ENCODE data around the gene FUOM. TPM values are rescaled to one million over a fixed set of nuclear protein-coding genes. Genes with fewer than 3 reads are reported as not detected.

Gene FUOM
- polyA plus RNA-seq, 1 donor from 2014 or later, result not detected

DNA sequence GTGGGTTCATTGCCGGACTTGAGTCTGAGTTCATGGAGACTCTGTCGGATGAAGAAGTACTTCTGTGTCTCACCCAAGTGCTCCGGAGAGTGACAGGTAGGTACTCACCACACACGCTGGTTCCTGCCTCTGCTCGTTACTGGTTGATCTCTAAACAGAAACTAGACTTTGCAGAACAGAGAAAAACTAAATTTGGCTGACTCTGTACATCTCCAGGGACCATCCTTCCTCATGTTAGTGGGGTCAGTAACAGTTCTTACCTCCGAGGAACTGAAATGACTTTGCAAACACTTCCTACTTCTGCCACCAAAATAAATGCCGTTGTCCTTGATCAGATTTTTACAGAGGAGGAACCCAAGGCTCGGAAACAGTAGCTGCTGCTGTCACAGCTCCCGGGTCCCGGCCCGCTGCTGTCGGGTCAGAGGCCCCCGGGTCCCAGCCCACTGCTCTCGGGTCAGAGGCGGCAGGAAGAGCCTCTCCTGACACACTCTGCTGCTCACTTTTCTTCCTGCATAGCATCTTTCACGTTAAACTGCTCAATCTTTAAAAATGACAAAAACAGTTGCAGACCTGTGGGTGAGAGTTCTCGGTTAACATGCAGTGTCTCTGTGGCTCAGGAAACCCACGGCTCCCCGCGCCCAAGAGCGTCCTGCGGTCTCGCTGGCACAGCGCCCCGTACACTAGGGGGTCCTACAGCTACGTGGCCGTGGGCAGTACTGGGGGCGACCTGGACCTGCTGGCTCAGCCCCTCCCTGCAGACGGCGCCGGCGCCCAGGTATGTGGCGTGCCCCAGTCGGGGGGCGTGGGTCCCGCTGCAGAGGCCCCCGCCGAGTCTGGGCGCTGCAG is 31.4 kb upstream of the FUOM start:
- Histone ChIP-seq H3K36me3 (ENCODE audit: insufficient read depth, low read length) (no peaks in the 10 kb centered on the region), H3K9ac (ENCODE audit: low read length) (no peak overlapping the region), H3K9me3 (ENCODE audit: low read length) (no peaks in the 10 kb centered on the region), H3K9me2 (ENCODE audit: insufficient read depth, low read length) (no peaks in the 10 kb centered on the region), H2AFZ (ENCODE audit: low read depth, low read length) (no peak overlapping the region), H3K4me3 (ENCODE audit: low read length) (no peak overlapping the region), H3K27ac (ENCODE audit: low read length) (no peak overlapping the region), H3K27me3 (ENCODE audit: insufficient read depth, low read depth, low read length) (no peaks in the 10 kb centered on the region), H3F3A (ENCODE audit: insufficient read depth, low read length, poor library complexity, severe bottlenecking) (no peaks in the 10 kb centered on the region), H3K4me2 (ENCODE audit: low read length) (no peak overlapping the region), H4K20me1 (ENCODE audit: insufficient read depth) (no peaks in the 10 kb centered on the region), H3K79me2 (replicated peaks; ENCODE audit: insufficient read depth, low read length) (no peaks in the 10 kb centered on the region)
- TF ChIP-seq POLR2AphosphoS5 (IDR thresholded peaks at IDR 0.05) (no peak), TAF1 (IDR thresholded peaks at IDR 0.05; ENCODE audit: low read depth) (no peak), MXI1 (conservative IDR thresholded peaks at IDR 0.05; ENCODE audit: poor library complexity, severe bottlenecking) (no peak), SMC3 (conservative IDR thresholded peaks at IDR 0.05; ENCODE audit: poor library complexity) (no peak), EZH2 (IDR thresholded peaks at IDR 0.05; ENCODE audit: borderline replicate concordance, insufficient read depth, low read length, poor library complexity, severe bottlenecking) (no peak), RAD21 (conservative IDR thresholded peaks at IDR 0.05) (no peak), EP300 (conservative IDR thresholded peaks at IDR 0.05; ENCODE audit: poor library complexity, severe bottlenecking) (no peak)
- TF ChIP-seq, protein P1, sequence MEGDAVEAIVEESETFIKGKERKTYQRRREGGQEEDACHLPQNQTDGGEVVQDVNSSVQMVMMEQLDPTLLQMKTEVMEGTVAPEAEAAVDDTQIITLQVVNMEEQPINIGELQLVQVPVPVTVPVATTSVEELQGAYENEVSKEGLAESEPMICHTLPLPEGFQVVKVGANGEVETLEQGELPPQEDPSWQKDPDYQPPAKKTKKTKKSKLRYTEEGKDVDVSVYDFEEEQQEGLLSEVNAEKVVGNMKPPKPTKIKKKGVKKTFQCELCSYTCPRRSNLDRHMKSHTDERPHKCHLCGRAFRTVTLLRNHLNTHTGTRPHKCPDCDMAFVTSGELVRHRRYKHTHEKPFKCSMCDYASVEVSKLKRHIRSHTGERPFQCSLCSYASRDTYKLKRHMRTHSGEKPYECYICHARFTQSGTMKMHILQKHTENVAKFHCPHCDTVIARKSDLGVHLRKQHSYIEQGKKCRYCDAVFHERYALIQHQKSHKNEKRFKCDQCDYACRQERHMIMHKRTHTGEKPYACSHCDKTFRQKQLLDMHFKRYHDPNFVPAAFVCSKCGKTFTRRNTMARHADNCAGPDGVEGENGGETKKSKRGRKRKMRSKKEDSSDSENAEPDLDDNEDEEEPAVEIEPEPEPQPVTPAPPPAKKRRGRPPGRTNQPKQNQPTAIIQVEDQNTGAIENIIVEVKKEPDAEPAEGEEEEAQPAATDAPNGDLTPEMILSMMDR (IDR thresholded peaks at IDR 0.05; ENCODE audit: poor library complexity, severe bottlenecking), result no peak
- TF ChIP-seq, protein P2, sequence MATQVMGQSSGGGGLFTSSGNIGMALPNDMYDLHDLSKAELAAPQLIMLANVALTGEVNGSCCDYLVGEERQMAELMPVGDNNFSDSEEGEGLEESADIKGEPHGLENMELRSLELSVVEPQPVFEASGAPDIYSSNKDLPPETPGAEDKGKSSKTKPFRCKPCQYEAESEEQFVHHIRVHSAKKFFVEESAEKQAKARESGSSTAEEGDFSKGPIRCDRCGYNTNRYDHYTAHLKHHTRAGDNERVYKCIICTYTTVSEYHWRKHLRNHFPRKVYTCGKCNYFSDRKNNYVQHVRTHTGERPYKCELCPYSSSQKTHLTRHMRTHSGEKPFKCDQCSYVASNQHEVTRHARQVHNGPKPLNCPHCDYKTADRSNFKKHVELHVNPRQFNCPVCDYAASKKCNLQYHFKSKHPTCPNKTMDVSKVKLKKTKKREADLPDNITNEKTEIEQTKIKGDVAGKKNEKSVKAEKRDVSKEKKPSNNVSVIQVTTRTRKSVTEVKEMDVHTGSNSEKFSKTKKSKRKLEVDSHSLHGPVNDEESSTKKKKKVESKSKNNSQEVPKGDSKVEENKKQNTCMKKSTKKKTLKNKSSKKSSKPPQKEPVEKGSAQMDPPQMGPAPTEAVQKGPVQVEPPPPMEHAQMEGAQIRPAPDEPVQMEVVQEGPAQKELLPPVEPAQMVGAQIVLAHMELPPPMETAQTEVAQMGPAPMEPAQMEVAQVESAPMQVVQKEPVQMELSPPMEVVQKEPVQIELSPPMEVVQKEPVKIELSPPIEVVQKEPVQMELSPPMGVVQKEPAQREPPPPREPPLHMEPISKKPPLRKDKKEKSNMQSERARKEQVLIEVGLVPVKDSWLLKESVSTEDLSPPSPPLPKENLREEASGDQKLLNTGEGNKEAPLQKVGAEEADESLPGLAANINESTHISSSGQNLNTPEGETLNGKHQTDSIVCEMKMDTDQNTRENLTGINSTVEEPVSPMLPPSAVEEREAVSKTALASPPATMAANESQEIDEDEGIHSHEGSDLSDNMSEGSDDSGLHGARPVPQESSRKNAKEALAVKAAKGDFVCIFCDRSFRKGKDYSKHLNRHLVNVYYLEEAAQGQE (IDR thresholded peaks at IDR 0.05; ENCODE audit: borderline replicate concordance), result no peak

DNA sequence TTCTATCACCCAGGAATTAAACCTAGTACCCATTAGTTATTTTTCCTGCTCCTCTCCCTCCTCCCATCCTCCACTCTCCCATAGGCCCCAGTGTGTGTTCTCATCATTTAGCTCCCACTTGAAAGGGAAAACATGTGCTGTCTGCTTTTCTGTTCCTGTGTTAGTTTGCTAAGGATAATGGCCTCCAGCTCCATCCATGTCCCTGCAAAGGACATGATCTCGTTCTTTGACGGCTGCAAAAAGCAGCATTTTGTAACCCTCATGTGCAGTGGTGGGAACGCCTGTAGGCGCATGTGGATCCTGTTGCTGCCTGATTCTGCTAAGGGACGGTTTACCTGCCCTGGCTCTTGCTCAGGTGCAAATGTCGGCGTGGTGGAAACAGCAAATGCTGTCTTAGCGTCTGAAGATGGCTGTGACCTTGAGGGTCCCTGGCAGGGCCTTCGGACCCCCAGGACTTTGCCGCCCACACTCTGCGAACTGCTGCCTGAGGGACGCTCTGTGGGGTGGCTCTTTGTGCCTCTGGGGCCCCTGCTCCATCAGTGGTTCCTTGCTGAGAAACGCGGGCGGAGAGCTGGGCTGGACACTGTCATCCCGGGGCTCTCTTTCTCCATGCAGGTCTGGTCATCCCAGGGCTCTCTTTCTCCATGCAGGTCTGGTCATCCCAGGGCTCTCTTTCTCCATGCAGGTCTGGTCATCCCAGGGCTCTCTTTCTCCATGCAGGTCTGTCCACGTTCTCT is 30.6 kb upstream of the FUOM start:
- Histone ChIP-seq H3K9me2 (ENCODE audit: insufficient read depth, low read length) (no peaks in the 10 kb centered on the region), H3K4me3 (ENCODE audit: low read length) (no peak overlapping the region), H3K36me3 (ENCODE audit: insufficient read depth, low read length) (no peaks in the 10 kb centered on the region), H3K9ac (ENCODE audit: low read length) (no peak overlapping the region), H3K27ac (ENCODE audit: low read length) (no peak overlapping the region), H3K9me3 (ENCODE audit: low read length) (no peaks in the 10 kb centered on the region), H3K79me2 (replicated peaks; ENCODE audit: insufficient read depth, low read length) (no peaks in the 10 kb centered on the region), H3F3A (ENCODE audit: insufficient read depth, low read length, poor library complexity, severe bottlenecking) (no peaks in the 10 kb centered on the region), H3K27me3 (ENCODE audit: insufficient read depth, low read depth, low read length) (no peaks in the 10 kb centered on the region), H4K20me1 (ENCODE audit: insufficient read depth) (no peaks in the 10 kb centered on the region), H2AFZ (ENCODE audit: low read depth, low read length) (no peak overlapping the region), H3K4me2 (ENCODE audit: low read length) (no peak overlapping the region)
- no peak for TF ChIP-seq RAD21 (conservative IDR thresholded peaks at IDR 0.05)
- TF ChIP-seq, protein P1 (IDR thresholded peaks at IDR 0.05; ENCODE audit: poor library complexity, severe bottlenecking), result no peak
- TF ChIP-seq POLR2AphosphoS5 (IDR thresholded peaks at IDR 0.05), result no peak
- TF ChIP-seq EZH2 (IDR thresholded peaks at IDR 0.05; ENCODE audit: borderline replicate concordance, insufficient read depth, low read length, poor library complexity, severe bottlenecking), result no peak
- TF ChIP-seq MXI1 (conservative IDR thresholded peaks at IDR 0.05; ENCODE audit: poor library complexity, severe bottlenecking), result no peak
- TF ChIP-seq SMC3 (conservative IDR thresholded peaks at IDR 0.05; ENCODE audit: poor library complexity), result no peak
- TF ChIP-seq, protein P2 (IDR thresholded peaks at IDR 0.05; ENCODE audit: borderline replicate concordance), result no peak
- TF ChIP-seq EP300 (conservative IDR thresholded peaks at IDR 0.05; ENCODE audit: poor library complexity, severe bottlenecking), result no peak
- TF ChIP-seq TAF1 (IDR thresholded peaks at IDR 0.05; ENCODE audit: low read depth), result no peak

Measured in neural cell (in vitro differentiated cells).